Stimulated activated CD8-positive, alpha-beta memory T cell treated with anti-CD3 and anti-CD28 coated beads, Interleukin-7, amount 100 ng/mL, for 1 hour (primary cell): ENCODE measurements around the gene CLEC16A.
"Not testable (repeated sequence)": the region's sequence is repeated elsewhere in the genome, so short reads cannot be mapped to it uniquely, and the experiment has no call there.

Experiments
- DNase-seq, 2 donors: peaks; one replicate each; pipeline ENCODE4 v3.0.0-alpha.2; 2020; ENCODE audit warnings: low read depth in 2 of 2

The CLEC16A gene

GRCh38 chr16:10939649-10940234, 4.6 kb upstream of the CLEC16A start:
- DNase-seq: no peak

- no peak for DNase-seq
Measured at GRCh38 chr16:10940501-10941079, 3.8 kb upstream of the CLEC16A start.

DNA sequence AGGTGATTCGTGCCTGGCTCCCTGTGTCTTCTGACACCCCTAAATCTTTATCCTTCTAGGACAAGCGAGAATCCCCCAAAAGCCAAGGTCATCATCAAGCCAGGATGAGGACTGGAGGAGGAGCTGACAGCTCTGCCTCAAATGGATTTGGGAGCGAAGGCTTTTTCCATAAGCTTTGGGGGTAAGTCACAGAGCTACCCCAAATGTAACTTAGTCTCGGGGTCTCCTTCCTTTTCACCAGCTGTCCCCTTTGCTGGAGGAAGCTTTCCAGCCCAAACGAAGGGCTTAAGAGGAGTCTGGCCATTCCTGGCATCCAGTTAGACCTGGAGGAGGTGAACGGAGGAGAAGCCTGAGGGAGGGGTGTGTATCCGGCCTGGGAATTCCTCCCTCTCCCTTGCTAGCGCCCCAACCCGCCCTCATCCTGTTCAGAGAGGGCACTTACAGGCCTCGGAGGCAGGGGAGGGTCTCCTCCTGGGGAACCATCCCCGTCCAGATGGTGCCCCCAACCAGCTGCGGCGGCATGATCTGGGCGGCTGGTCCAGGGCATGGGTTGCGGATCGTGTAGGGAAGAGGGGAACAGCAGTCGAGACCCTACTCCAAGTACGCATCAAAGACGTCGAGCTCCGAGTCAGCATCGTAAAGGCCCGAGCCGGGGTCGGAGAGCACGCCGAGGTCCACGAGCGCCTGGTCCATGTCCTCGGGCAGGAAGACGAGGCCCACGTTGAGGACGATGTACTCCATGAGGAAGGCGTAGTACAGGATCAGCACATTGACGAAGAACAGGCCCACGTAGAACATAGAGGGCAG, 3.0 kb upstream of the CLEC16A start:
- no peak for DNase-seq

- not testable (repeated sequence) for DNase-seq
Measured at GRCh38 chr16:10941935-10942351, 2.4 kb upstream of the CLEC16A start.

GRCh38 chr16:10942352-10943063, 1.9 kb upstream of the CLEC16A start, which contains the start of gene DEXI:
Gene DEXI (minus strand): TSS chr16:10942468. CDS start chr16:10942005, 463 bp downstream.
- peak; percentile 91 to 92 for DNase-seq

DNA sequence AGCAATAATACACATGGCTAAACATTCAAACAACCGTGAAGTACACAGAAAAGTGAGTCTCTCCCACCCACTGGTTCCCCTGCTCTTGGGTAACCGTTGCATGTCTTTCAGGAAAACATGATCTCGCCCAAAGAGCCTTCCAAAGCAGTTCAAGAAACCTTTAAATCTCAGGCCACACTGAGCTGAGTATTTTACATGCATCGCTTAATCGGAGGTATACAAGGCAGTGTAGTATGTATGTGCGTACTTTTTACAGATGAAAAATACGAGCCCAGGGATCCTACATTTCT, 1.4 kb upstream of the CLEC16A start:
- DNase-seq: no peak

- DNase-seq: no peak
Measured at GRCh38 chr16:10945065-10945787, 862 bp downstream of the CLEC16A start.

DNA sequence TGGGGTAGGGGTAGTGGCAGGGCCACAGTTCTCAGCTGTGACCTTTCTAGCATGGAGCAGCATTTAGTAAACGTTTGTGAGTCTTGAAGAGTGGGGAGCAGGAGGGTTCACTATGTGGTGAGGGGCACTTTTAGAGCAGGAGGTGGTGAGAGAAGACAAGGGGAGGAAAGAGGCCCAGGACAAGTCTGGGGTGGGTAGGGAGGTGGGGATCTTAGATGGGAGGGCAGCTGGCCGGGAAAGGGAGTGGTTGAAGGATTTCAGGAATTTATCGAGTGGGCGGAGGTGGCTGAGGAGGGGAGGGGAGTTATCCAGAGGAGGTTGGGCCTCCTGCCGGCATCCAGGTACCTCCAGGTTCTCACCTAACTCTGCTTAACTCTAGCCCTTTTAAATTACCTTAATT, 1.9 kb downstream of the CLEC16A start:
- DNase-seq: no peak

DNA sequence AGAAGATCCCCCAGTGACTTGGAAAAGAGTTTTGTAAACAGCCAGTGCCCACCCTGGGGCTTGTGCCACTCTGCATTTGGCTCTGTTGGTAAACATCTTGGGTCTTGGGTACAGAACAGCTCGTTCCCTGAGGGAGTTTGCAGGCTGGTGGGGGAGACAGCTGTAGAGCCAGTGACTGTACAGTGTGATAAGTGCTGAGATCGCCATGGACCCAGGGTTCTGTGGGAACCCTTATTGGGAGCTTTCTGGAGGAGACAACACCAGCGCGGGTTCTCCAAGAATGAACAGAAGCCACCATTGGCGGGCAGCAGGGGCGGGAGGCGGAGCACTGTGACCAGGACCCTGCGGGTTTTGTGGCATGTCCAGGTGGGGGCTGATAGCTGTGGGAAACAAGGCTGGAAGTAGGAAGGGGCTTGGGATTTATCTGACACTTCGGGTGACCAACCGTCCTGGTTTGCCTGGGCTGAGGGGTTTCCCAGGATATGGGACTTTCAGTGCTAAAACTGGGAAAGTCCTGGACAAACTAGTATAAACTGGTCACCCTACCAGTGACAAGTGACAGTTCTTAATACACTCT, 2.9 kb downstream of the CLEC16A start:
- DNase-seq: no peak

- no peak for DNase-seq
Measured at GRCh38 chr16:10949424-10949970, 5.1 kb downstream of the CLEC16A start.

- DNase-seq: no peak
Measured at GRCh38 chr16:10950393-10950792, 6.0 kb downstream of the CLEC16A start.

DNA sequence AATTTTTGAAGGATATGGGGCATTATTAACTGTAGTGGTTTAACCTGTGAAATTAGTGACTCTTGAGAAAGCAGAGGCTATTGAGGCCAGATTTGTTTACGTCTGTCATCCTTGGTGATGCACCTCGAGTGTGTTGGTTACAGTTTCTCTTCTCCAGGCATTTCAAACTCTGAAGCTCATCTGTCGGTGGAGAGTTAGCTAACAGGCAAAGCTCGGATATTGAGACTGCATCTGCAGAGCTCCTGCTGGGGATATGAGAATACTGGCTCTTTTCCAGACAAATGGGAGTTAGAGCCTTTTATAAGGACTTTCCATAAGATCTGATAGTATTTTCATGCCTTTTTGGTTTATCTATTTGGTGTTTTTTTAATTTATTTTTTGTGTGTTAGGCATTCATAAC, 6.7 kb downstream of the CLEC16A start:
- DNase-seq: no peak

- DNase-seq: no peak
Measured at GRCh38 chr16:10954903-10955302, 10.5 kb downstream of the CLEC16A start.

GRCh38 chr16:10957771-10958482, 13.6 kb downstream of the CLEC16A start:
- no peak for DNase-seq

- no peak for DNase-seq
Measured at GRCh38 chr16:10959161-10959560, 14.8 kb downstream of the CLEC16A start.

- DNase-seq: no peak
Measured at GRCh38 chr16:10961231-10961630, 16.9 kb downstream of the CLEC16A start.

DNA sequence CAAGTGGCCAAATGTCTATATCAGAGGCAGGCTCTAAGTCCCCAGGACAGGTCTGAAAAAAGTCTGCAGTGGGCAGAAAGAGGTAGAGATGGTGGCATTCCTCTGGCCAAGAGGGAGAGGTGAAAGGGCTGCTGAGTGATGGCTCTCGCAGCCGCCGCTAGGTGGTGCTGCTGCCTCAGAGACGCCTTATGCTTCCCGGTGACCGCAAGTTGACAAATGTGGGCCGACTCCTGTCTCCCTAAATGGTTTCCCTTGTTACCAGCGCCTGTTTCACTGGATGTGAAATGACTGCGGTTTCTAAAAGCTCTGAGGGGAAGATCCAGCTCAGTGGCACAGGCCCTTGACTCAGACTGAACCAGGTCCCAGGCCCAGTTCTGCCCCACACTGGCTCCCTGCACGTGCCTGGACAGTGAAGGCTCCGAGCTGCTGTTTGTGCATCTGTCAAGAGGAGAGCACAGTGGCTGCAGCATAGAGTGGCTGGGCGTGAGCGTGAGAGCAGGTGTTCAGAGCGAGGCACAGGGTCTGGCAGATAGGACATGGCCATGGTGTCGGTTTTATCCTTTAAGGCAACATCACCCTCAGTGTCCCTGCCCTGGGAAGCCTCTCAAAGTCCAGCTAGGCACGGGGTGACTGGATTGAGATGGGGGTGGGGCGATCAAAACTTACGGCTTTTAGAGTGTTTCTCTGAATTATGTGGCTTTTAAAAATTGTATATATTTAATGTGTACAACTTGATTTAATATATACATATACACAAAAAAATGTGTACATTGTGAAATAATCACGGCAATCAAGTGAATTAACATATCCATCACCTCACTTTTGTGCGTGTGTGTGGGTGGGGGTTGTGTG, 19.9 kb downstream of the CLEC16A start:
- peak; percentile 52 to 74 for DNase-seq

DNA sequence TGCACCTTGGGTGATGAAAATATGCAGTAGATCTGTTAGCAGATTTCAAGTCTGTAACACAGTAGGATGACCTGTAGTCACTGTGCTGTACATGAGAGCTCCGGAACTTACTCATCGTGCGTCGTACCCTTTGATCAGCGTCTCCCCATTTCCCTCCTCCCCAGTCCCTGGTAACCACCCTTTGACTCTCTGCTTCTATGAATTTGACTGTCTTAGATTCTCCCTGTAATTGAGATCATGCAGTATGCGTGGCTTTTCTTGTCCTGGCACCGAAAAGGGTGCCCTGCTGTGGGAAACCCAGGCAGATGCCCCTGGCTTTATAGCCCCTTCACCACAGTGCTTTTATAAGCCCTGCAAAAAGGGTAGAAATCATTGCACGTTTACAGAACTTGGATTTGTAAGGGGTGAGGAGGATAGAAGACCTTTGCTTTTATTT, 20.5 kb downstream of the CLEC16A start:
- no peak for DNase-seq

DNA sequence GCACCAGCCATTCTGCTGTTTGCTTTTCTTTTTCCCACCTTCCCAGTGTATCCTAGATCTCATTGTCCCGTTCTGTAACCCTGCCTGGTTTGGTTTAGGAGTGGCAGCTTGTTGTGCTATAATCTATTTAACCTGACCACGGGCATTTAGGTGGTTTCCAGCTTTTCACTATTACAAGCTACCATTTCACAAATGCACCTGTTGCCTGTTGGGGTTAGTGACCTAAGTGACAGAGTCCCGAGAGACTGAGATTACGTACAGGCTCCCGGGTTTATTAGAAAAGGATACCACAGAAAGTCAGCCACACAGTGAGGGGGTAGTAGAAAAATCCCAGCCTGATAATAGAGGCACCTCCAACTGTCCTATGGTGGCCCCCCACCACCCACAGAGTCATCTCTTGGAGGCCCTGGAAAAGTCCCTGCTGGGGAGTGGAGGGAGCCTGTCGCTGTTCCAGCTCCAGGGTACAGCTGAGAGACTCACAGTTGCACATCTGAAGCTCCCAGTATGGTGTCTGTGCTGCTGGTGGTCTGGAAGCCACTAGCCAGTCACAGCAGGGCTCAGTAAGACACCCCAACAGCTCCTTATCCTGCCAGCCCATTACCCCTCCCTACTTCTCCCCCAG, 21.2 kb downstream of the CLEC16A start:
- DNase-seq: no peak
